Ovary (tissue), 3 donors: ENCODE data around the gene PDK4.

Experiments
- POLR2A ChIP-seq: fragments of 450-650 bp; IDR thresholded peaks from one replicate; pipeline ENCODE4 v1.6.1; 2017; ENCODE audit warnings: antibody characterized with exemption, mild to moderate bottlenecking, moderate library complexity
- TF ChIP-seq, protein P1 (sequence below), 3 donors: fragments of 450-650 bp in 2 of 3; fragments of 200-600 bp in 1 of 3; IDR thresholded peaks; one replicate each; pipeline versions ENCODE4 v1.5.1 to v1.8.0; 2016 to 2022; ENCODE audit warnings: antibody characterized with exemption in 3 of 3, mild to moderate bottlenecking in 1 of 3
- donor health status: DM: no; HTN: no; CAD: no.

DNA sequence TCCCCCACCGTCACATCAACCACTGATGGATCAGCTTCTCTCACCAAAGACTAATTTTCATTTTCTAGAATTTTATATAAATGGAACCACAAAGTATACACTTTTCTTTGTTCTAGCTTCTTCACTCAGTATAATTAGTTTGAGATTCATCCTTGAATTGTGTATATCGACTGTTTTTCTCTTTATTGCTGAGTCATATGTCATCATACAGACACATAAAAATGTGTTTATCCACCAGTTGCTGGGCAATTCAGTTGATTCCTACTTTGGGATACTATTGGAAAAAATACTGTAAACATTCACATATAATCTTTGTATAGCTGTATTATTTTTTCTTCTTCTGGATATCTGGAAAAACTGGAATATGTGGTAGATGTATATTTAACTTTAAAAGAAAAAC, 26.6 kb downstream of the PDK4 start:
- TF ChIP-seq, protein P1, sequence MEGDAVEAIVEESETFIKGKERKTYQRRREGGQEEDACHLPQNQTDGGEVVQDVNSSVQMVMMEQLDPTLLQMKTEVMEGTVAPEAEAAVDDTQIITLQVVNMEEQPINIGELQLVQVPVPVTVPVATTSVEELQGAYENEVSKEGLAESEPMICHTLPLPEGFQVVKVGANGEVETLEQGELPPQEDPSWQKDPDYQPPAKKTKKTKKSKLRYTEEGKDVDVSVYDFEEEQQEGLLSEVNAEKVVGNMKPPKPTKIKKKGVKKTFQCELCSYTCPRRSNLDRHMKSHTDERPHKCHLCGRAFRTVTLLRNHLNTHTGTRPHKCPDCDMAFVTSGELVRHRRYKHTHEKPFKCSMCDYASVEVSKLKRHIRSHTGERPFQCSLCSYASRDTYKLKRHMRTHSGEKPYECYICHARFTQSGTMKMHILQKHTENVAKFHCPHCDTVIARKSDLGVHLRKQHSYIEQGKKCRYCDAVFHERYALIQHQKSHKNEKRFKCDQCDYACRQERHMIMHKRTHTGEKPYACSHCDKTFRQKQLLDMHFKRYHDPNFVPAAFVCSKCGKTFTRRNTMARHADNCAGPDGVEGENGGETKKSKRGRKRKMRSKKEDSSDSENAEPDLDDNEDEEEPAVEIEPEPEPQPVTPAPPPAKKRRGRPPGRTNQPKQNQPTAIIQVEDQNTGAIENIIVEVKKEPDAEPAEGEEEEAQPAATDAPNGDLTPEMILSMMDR (IDR thresholded peaks at IDR 0.05) = no peak
- no peak for TF ChIP-seq POLR2A
